ENCODE results near the gene ATF1.

ATF1 gene

GRCh38 chr12:50786498-50787231 lies 22.8 kb downstream of the ATF1 start:
- no peak for TF ChIP-seq CTCF (IDR thresholded peaks at IDR 0.05; ENCODE audit: poor library complexity, severe bottlenecking)
- H3K27me3 ChIP-seq (ENCODE audit: insufficient read depth, poor library complexity, severe bottlenecking): no peaks in the 10 kb centered on the region
- peaks cover 11% of the 10 kb centered on the region for H3K36me3 ChIP-seq (ENCODE audit: low read depth)
- H3K4me3 ChIP-seq (ENCODE audit: severe bottlenecking): no peak overlapping the region
- peak overlapping the region; percentile 97 for H3K27ac ChIP-seq (ENCODE audit: poor library complexity, severe bottlenecking)
- peaks cover 52% of the 10 kb centered on the region for H3K4me1 ChIP-seq (ENCODE audit: insufficient read depth, poor library complexity, severe bottlenecking)
- DNase-seq (ENCODE audit: low spot score) (peak; percentile 86), ATAC-seq (ENCODE audit: low read depth) (peak; percentile 95)
- H3K9me3 ChIP-seq (ENCODE audit: severe bottlenecking): no peaks in the 10 kb centered on the region

- Histone ChIP-seq H3K4me3 (ENCODE audit: severe bottlenecking) (no peak overlapping the region), H3K27me3 (ENCODE audit: insufficient read depth, poor library complexity, severe bottlenecking) (no peaks in the 10 kb centered on the region), H3K4me1 (ENCODE audit: insufficient read depth, poor library complexity, severe bottlenecking) (peaks cover 52% of the 10 kb centered on the region), H3K36me3 (ENCODE audit: low read depth) (peaks cover 7% of the 10 kb centered on the region), H3K27ac (ENCODE audit: poor library complexity, severe bottlenecking) (peak overlapping the region; percentile 97), H3K9me3 (ENCODE audit: severe bottlenecking) (no peaks in the 10 kb centered on the region)
- ATAC-seq (ENCODE audit: low read depth): no peak
- no peak for TF ChIP-seq CTCF (IDR thresholded peaks at IDR 0.05; ENCODE audit: poor library complexity, severe bottlenecking)
- DNase-seq (ENCODE audit: low spot score): no peak
These were observed 23.7 kb downstream of the ATF1 start for GRCh38 chr12:50787618-50788017.

GRCh38 chr12:50788561-50788960 lies 24.7 kb downstream of the ATF1 start:
- no peak for TF ChIP-seq CTCF (IDR thresholded peaks at IDR 0.05; ENCODE audit: poor library complexity, severe bottlenecking)
- H3K4me3 ChIP-seq (ENCODE audit: severe bottlenecking): no peak overlapping the region
- H3K9me3 ChIP-seq (ENCODE audit: severe bottlenecking): no peaks in the 10 kb centered on the region
- peaks cover 52% of the 10 kb centered on the region for H3K4me1 ChIP-seq (ENCODE audit: insufficient read depth, poor library complexity, severe bottlenecking)
- H3K27ac ChIP-seq (ENCODE audit: poor library complexity, severe bottlenecking): peak overlapping the region; percentile 97
- DNase-seq (ENCODE audit: low spot score) (no peak), ATAC-seq (ENCODE audit: low read depth) (no peak)
- H3K27me3 ChIP-seq (ENCODE audit: insufficient read depth, poor library complexity, severe bottlenecking): no peaks in the 10 kb centered on the region
- H3K36me3 ChIP-seq (ENCODE audit: low read depth): no peaks in the 10 kb centered on the region; the same call in 1 of the 2 replicates

- H3K27ac ChIP-seq (ENCODE audit: poor library complexity, severe bottlenecking): peak overlapping the region; percentile 11
- peaks cover 43% of the 10 kb centered on the region for H3K4me1 ChIP-seq (ENCODE audit: insufficient read depth, poor library complexity, severe bottlenecking)
- no peak overlapping the region for H3K4me3 ChIP-seq (ENCODE audit: severe bottlenecking)
- H3K27me3 ChIP-seq (ENCODE audit: insufficient read depth, poor library complexity, severe bottlenecking): no peaks in the 10 kb centered on the region
- ATAC-seq (ENCODE audit: low read depth) (no peak), DNase-seq (ENCODE audit: low spot score) (no peak)
- H3K36me3 ChIP-seq (ENCODE audit: low read depth): peaks cover 1% of the 10 kb centered on the region; the same call in 1 of the 2 replicates
- TF ChIP-seq CTCF (IDR thresholded peaks at IDR 0.05; ENCODE audit: poor library complexity, severe bottlenecking): no peak
- no peaks in the 10 kb centered on the region for H3K9me3 ChIP-seq (ENCODE audit: severe bottlenecking)
These were observed 26.2 kb downstream of the ATF1 start for GRCh38 chr12:50790081-50790480.

GRCh38 chr12:50799908-50800307 lies 36.0 kb downstream of the ATF1 start:
- H3K36me3 ChIP-seq (ENCODE audit: low read depth): peaks cover 70% of the 10 kb centered on the region
- no peak for TF ChIP-seq CTCF (IDR thresholded peaks at IDR 0.05; ENCODE audit: poor library complexity, severe bottlenecking)
- H3K4me3 ChIP-seq (ENCODE audit: severe bottlenecking): no peak overlapping the region
- no peaks in the 10 kb centered on the region for H3K27me3 ChIP-seq (ENCODE audit: insufficient read depth, poor library complexity, severe bottlenecking)
- ATAC-seq (ENCODE audit: low read depth) (no peak), DNase-seq (ENCODE audit: low spot score) (no peak)
- no peak overlapping the region for H3K27ac ChIP-seq (ENCODE audit: poor library complexity, severe bottlenecking)
- no peaks in the 10 kb centered on the region for H3K4me1 ChIP-seq (ENCODE audit: insufficient read depth, poor library complexity, severe bottlenecking)
- peaks cover 11% of the 10 kb centered on the region for H3K9me3 ChIP-seq (ENCODE audit: severe bottlenecking)

Measured in RWPE2 (cell line).